Measurements from ENCODE around the gene SFI1.

GRCh38 chr22:31520051-31520450 lies 23.7 kb downstream of the SFI1 start:
- TF ChIP-seq CTCF (IDR thresholded peaks at IDR 0.05) (no peak), POLR2A (IDR thresholded peaks at IDR 0.05) (no peak)

Data from testis (tissue), 2 donors.